ENCODE data around the gene PRKN.

Gene PRKN

DNA sequence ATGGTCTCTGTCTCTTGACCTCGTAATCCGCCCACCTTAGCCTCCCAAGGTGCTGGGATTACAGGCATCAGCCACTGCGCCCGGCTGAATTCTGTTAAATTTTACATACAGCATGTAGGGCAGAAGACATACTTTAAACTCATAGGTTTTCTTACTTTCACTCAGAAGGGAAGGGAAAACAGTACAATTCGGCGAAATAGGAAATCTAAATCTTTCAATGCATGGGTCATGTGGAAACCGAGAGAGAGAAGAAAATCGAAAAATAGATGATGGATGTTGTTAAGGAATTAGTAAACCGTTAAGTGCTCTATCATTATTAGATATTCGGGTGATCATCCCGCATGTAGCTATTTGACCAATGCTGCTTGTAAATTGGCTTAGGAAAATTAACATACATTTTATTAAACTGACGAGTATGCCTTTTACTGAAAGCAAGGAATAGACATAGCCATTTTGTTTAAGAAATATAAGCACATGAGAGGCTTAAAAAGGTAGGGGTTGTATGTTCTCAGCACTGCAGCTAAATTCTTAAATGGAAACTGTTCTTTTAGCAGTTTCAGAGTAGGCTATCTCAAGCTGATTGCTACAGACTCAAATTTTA, 1289.0 kb downstream of the PRKN start:
- DNase-seq (ENCODE audit: low read depth in 1 of 2, low spot score in 1 of 2), result no peak
- no peaks in the 10 kb centered on the region for H3K27me3 ChIP-seq (ENCODE audit: insufficient read depth, poor library complexity, severe bottlenecking)
- no peak overlapping the region for H3K4me3 ChIP-seq (replicated peaks; ENCODE audit: insufficient read depth, low read length)
- H3K27ac ChIP-seq (replicated peaks), result no peak overlapping the region
- no peak for TF ChIP-seq SPI1 (IDR thresholded peaks at IDR 0.05; ENCODE audit: borderline replicate concordance, low read depth)
- no peak for TF ChIP-seq POLR2AphosphoS5 (IDR thresholded peaks at IDR 0.05; ENCODE audit: low read depth)
- TF ChIP-seq CTCF (IDR thresholded peaks at IDR 0.05; ENCODE audit: insufficient read depth, low read length), result no peak
- no peak for TF ChIP-seq GABPA (IDR thresholded peaks at IDR 0.05; ENCODE audit: low read depth)
- TF ChIP-seq, protein P1, sequence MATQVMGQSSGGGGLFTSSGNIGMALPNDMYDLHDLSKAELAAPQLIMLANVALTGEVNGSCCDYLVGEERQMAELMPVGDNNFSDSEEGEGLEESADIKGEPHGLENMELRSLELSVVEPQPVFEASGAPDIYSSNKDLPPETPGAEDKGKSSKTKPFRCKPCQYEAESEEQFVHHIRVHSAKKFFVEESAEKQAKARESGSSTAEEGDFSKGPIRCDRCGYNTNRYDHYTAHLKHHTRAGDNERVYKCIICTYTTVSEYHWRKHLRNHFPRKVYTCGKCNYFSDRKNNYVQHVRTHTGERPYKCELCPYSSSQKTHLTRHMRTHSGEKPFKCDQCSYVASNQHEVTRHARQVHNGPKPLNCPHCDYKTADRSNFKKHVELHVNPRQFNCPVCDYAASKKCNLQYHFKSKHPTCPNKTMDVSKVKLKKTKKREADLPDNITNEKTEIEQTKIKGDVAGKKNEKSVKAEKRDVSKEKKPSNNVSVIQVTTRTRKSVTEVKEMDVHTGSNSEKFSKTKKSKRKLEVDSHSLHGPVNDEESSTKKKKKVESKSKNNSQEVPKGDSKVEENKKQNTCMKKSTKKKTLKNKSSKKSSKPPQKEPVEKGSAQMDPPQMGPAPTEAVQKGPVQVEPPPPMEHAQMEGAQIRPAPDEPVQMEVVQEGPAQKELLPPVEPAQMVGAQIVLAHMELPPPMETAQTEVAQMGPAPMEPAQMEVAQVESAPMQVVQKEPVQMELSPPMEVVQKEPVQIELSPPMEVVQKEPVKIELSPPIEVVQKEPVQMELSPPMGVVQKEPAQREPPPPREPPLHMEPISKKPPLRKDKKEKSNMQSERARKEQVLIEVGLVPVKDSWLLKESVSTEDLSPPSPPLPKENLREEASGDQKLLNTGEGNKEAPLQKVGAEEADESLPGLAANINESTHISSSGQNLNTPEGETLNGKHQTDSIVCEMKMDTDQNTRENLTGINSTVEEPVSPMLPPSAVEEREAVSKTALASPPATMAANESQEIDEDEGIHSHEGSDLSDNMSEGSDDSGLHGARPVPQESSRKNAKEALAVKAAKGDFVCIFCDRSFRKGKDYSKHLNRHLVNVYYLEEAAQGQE (IDR thresholded peaks at IDR 0.05; ENCODE audit: insufficient replicate concordance, low read depth), result no peak

- TF ChIP-seq GABPA (IDR thresholded peaks at IDR 0.05; ENCODE audit: low read depth), result no peak
- no peak for TF ChIP-seq POLR2AphosphoS5 (IDR thresholded peaks at IDR 0.05; ENCODE audit: low read depth)
- TF ChIP-seq, protein P1 (IDR thresholded peaks at IDR 0.05; ENCODE audit: insufficient replicate concordance, low read depth), result no peak
- no peak for TF ChIP-seq SPI1 (IDR thresholded peaks at IDR 0.05; ENCODE audit: borderline replicate concordance, low read depth)
- TF ChIP-seq CTCF (IDR thresholded peaks at IDR 0.05; ENCODE audit: insufficient read depth, low read length), result no peak
These were observed 1289.7 kb downstream of the PRKN start for GRCh38 chr6:161437851-161438250.

DNA sequence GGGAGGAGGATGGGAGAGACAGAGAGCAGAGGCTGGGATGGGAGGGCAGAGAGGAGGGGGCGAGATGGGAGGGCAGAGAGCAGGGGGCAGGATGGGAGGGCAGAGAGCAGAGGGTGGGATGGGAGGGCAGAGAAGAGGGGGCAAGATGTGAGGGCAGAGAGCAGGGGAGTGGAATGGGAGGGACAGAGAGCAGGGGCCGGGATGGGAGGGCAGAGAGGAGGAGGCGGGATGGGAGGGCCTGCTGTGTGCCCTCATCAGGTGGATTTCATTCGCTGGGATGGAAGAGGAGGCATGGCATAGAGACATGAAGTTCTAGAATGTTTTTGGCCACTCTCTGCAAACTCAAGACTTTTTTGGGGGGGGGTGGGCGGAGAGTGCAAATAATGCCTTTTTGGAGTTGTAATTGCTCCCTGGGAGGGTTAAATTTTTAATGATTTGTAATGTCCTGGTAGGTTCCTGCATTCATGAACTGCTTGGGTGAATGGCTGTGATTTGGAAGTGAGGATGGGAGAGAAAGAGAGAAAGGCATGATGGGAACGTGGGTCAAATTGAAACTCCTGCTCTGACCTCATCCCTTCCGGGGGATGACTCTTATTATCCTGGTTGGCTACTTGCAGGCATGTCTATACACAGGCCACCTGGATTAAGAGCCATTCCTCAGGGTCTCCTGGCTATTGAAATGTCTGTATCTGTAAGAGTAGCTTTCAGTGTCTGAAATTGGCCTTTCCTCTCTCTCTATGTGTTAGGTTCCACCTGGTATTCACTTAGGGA, 1291.3 kb downstream of the PRKN start:
- no peak overlapping the region for H3K27ac ChIP-seq (replicated peaks)
- H3K27me3 ChIP-seq (ENCODE audit: insufficient read depth, poor library complexity, severe bottlenecking), result no peaks in the 10 kb centered on the region
- no peak for DNase-seq (ENCODE audit: low read depth in 1 of 2, low spot score in 1 of 2)
- TF ChIP-seq GABPA (IDR thresholded peaks at IDR 0.05; ENCODE audit: low read depth) (no peak), SPI1 (IDR thresholded peaks at IDR 0.05; ENCODE audit: borderline replicate concordance, low read depth) (no peak), POLR2AphosphoS5 (IDR thresholded peaks at IDR 0.05; ENCODE audit: low read depth) (no peak), CTCF (IDR thresholded peaks at IDR 0.05; ENCODE audit: insufficient read depth, low read length) (no peak)
- TF ChIP-seq, protein P1 (IDR thresholded peaks at IDR 0.05; ENCODE audit: insufficient replicate concordance, low read depth), result no peak
- H3K4me3 ChIP-seq (replicated peaks; ENCODE audit: insufficient read depth, low read length), result no peak overlapping the region

More at GRCh38 chr6:161437851-161438250, 1289.7 kb downstream of the PRKN start:
- H3K27me3 ChIP-seq (ENCODE audit: insufficient read depth, poor library complexity, severe bottlenecking), result no peaks in the 10 kb centered on the region
- DNase-seq (ENCODE audit: low read depth in 1 of 2, low spot score in 1 of 2), result no peak
- H3K4me3 ChIP-seq (replicated peaks; ENCODE audit: insufficient read depth, low read length), result no peak overlapping the region
- H3K27ac ChIP-seq (replicated peaks), result no peak overlapping the region
